ENCODE results near the gene C16orf89.

- TF ChIP-seq CTCF (conservative IDR thresholded peaks at IDR 0.05; ENCODE audit: low read depth, low read length), result no peak
- TF ChIP-seq EZH2 (IDR thresholded peaks at IDR 0.05; ENCODE audit: borderline replicate concordance, low read depth, low read length, poor library complexity, severe bottlenecking), result no peak
Measured at GRCh38 chr16:5078626-5079025, 12.9 kb upstream of the C16orf89 start.

Measured in A673 (cell line).